Immature natural killer cell (primary cell): ENCODE measurements around the gene AAK1. TPM values are rescaled to one million over a fixed set of nuclear protein-coding genes. Genes with fewer than 3 reads are reported as not detected.
"Not testable (repeated sequence)": the region's sequence is repeated elsewhere in the genome, so short reads cannot be mapped to it uniquely, and the experiment has no call there.

Experiments used
- DNase-seq, 3 donors: peaks; one replicate each; pipeline ENCODE4 v3.0.0; 2022; ENCODE audit warnings: mixed read lengths in 1 of 3
- H3K27ac Mint-ChIP-seq, 6 donors: one replicate each; pipeline ENCODE4 v1.8.0; 2020; ENCODE audit warnings: mixed read lengths in 6 of 6, mild to moderate bottlenecking in 5 of 6, inconsistent platforms in 4 of 6, moderate library complexity in 3 of 6
- H3K27me3 Mint-ChIP-seq, 3 donors: one replicate each; pipeline ENCODE4 v1.8.0; 2020 to 2021; ENCODE audit warnings: low read depth in 3 of 3, mild to moderate bottlenecking in 3 of 3, mixed read lengths in 3 of 3, moderate library complexity in 3 of 3, inconsistent platforms in 1 of 3
- H3K36me3 Mint-ChIP-seq, 3 donors: one replicate each; pipeline ENCODE4 v1.8.0; 2020; ENCODE audit warnings: mixed read lengths in 3 of 3, inconsistent platforms in 2 of 3, mild to moderate bottlenecking in 2 of 3
- H3K4me1 Mint-ChIP-seq, 2 donors: one replicate each; pipeline ENCODE4 v1.8.0; 2020; ENCODE audit warnings: inconsistent platforms in 2 of 2, mild to moderate bottlenecking in 2 of 2, mixed read lengths in 2 of 2, moderate library complexity in 1 of 2
- H3K4me3 Mint-ChIP-seq, 5 donors: one replicate each; pipeline ENCODE4 v1.8.0; 2020; ENCODE audit warnings: mild to moderate bottlenecking in 5 of 5, mixed read lengths in 5 of 5, inconsistent platforms in 3 of 5, moderate library complexity in 3 of 5
- H3K9me3 Mint-ChIP-seq, 6 donors: one replicate each; pipeline ENCODE4 v1.8.0; 2020; ENCODE audit warnings: mild to moderate bottlenecking in 6 of 6, mixed read lengths in 6 of 6, inconsistent platforms in 4 of 6, moderate library complexity in 3 of 6
- polyA plus RNA-seq, 3 donors: library from polyadenylated mRNA; unstranded; fragments of 300-500 nt; fragmentation: Illumina TruSeq; gene quantifications; one replicate each; pipeline ENCODE4 v1.2.3, GENCODE V29; 2021

The AAK1 gene
- polyA plus RNA-seq, 3 donors from 2014 or later: 23.1 to 121 (median 38.2) TPM

DNA sequence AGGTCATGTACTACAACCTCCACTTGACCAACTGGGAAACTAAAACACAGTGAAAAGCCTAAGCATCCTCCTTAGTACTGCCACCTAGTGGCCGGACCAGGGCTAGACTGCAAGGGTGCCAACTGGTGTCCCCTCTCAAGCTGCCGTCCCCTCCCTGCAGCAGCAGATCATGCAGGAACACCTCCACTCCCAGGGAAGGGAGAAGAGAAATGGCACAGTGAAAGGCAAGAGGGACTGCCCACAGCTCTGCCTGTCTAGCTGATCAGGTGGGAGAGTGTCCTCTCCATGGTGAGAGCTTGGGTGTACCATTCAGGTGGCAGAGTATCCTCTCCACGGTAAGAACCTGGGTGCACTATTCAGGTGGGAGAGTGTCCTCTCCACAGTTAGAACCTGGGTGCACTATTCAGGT is 78.1 kb downstream of the AAK1 start:
- Mint-ChIP-seq H3K36me3 (no peaks in the 10 kb centered on the region), H3K27me3 (peaks cover 0 to 2% (median 0%) of the 10 kb centered on the region in 3 donors), H3K4me3 (peak overlapping the region in 3 of 5 donors; percentile 11 to 57 (median 14)), H3K4me1 (peaks cover 85 to 97% of the 10 kb centered on the region in 2 donors), H3K9me3 (no peaks in the 10 kb centered on the region), H3K27ac (peak overlapping the region; percentile 67 to 85 (median 84))
- peak; percentile 47 to 57 (median 54) for DNase-seq

DNA sequence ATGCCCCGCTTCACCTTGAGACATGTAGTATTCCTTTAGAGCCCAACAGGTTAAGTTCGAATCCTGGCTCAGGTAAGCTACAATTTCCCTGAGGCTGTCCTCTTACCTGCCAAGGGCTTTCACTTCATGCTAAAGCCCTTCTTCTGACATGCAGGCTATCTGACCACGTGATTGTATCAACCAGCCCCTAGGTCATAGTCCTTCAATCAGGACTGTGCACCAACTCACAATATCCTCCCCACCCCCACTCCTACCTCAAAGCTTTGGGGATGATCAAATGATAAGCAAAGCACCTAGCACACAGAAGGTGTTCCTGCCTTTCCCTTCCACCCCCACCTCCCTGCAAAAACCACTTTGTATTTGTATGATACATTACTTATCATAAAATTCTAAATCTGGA is 78.9 kb downstream of the AAK1 start:
- no peaks in the 10 kb centered on the region for H3K36me3 Mint-ChIP-seq
- no peak for DNase-seq
- H3K4me3 Mint-ChIP-seq: peak overlapping the region in 2 of 5 donors; percentile 40 to 46
- H3K27ac Mint-ChIP-seq: peak overlapping the region; percentile 67 to 85 (median 84)
- peaks cover 84 to 97% of the 10 kb centered on the region in 2 donors for H3K4me1 Mint-ChIP-seq
- H3K27me3 Mint-ChIP-seq: peaks cover 0 to 2% (median 0%) of the 10 kb centered on the region in 3 donors
- H3K9me3 Mint-ChIP-seq: no peaks in the 10 kb centered on the region

DNA sequence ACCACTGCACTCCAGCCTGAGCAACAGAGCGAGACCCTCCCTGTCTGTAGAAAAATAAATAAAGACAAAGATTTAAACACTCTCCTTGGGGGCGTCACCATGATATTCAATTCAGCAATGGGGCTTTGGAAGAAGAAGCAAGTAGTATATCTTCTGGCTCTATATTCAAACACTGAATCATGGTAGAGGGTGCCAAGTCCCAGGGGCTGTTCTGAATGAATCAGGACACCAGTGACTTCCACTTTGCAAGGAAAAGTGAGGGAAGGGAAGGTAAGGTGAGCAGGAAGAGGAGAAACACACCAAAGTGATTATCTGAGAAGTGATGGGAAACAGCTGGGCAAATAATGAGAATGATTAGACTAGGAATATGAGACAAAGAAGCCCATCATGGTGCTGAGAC is 80.5 kb downstream of the AAK1 start:
- peak overlapping the region; percentile 7 to 83 (median 66) for H3K27ac Mint-ChIP-seq
- H3K27me3 Mint-ChIP-seq: peaks cover 0 to 2% (median 0%) of the 10 kb centered on the region in 3 donors
- no peak for DNase-seq
- peaks cover 81 to 90% of the 10 kb centered on the region in 2 donors for H3K4me1 Mint-ChIP-seq
- H3K4me3 Mint-ChIP-seq: peak overlapping the region in 1 of 5 donors; percentile 21
- no peaks in the 10 kb centered on the region for H3K9me3 Mint-ChIP-seq
- H3K36me3 Mint-ChIP-seq: no peaks in the 10 kb centered on the region

DNA sequence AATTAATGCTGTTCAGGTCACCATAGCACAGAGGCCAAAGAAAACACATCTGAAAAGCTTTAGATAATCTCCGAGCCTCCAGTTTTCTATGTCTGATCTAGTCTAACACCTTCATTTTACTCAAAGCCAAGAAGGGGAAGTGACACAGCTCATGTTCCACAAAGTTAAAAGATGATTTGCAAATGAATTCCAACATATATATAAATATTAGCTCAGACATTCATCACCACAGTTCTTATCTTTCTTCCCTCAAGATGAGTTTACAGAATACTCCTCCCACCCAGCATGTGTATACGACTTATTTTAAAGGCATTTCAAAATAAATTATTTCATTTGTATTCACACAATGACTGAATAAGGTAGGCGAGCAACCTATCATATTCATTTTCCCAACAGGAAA is 82.4 kb downstream of the AAK1 start:
- Mint-ChIP-seq H3K9me3 (no peaks in the 10 kb centered on the region), H3K4me1 (peaks cover 75 to 86% of the 10 kb centered on the region in 2 donors), H3K27ac (no peak overlapping the region), H3K27me3 (no peaks in the 10 kb centered on the region), H3K4me3 (no peak overlapping the region), H3K36me3 (peaks cover 0 to 2% (median 0%) of the 10 kb centered on the region in 3 donors)
- no peak for DNase-seq

DNA sequence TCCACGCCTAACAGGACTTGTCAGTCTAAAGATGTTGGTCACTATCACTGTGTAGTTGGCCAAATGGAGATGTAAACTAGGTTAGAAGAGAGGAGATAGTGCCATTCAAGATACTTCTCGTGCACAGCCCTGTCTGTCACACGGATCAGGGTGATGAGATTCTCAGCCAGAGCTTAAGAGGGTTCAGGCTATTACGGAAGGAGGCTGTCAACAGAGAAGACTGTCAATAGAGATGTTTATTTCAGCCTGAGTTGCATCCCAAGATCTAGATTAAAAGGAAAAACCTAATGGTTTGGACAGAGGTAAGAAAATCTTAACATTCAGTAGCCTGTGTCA is 83.4 kb downstream of the AAK1 start:
- Mint-ChIP-seq H3K36me3 (peaks cover 0 to 5% (median 0%) of the 10 kb centered on the region in 3 donors), H3K27ac (peak overlapping the region in 3 of 6 donors; percentile 43 to 77 (median 67)), H3K9me3 (no peaks in the 10 kb centered on the region), H3K4me1 (peaks cover 71 to 86% of the 10 kb centered on the region in 2 donors), H3K4me3 (no peak overlapping the region), H3K27me3 (no peaks in the 10 kb centered on the region)
- no peak for DNase-seq

DNA sequence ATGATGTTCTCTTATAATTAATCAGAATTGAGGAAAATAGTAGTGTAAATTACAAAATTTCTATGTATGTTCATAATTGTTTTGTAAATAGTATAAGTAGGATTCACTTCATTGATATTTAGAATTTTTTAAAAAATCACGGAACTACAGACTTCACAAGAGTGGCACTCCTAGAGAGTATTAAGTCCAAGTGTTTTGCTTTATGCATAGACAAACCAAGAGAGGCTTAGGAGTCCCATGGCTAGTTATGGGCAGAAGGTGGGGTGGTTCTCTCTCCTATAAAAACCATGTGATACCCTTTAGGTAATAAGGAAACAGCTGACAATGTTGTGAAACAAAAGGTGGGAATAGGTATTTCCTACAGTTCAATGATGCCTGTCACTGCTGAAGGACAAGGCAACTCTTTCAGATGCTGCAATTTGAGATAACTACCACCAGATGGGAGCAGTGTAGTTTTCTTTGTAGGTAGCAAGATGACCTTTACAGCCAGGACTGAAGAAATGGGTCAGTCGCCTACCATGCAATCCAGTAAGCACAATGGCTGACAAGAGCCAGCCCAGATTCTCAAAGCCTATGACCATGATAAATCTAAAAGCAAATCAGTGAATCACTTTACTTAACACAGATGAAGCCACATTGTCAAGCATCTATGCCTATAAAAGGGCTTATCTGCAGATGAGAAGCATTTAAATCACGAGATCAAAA is 83.9 kb downstream of the AAK1 start:
- peak; percentile 27 to 42 (median 31) for DNase-seq
- Mint-ChIP-seq H3K27ac (peak overlapping the region in 4 of 6 donors; percentile 43 to 85 (median 72)), H3K27me3 (no peaks in the 10 kb centered on the region), H3K4me3 (no peak overlapping the region), H3K9me3 (no peaks in the 10 kb centered on the region), H3K36me3 (peaks cover 0 to 5% (median 0%) of the 10 kb centered on the region in 3 donors), H3K4me1 (peaks cover 71 to 86% of the 10 kb centered on the region in 2 donors)

DNA sequence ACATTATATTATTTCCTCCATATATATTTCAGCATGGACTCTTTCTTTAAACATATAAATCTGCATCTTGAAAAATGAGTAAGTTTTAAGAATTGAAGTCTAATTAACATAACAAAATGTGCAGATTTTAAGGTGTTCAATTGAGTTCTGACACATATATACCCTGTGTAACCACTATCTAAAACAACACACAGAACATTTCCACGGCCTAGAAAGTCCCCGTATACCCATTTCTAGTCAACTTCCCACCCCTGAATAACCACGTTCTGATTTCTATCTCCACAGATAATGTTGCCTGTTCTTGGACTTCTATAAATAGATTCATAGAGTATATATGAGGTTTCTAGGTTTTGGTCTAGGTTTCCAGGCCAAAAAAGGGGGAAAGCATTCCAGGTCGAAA is 87.5 kb downstream of the AAK1 start:
- peak overlapping the region in 5 of 6 donors; percentile 5 to 66 (median 23) for H3K27ac Mint-ChIP-seq
- H3K4me1 Mint-ChIP-seq: peaks cover 54 to 81% of the 10 kb centered on the region in 2 donors
- H3K36me3 Mint-ChIP-seq: peaks cover 0 to 5% (median 4%) of the 10 kb centered on the region in 3 donors
- H3K27me3 Mint-ChIP-seq: no peaks in the 10 kb centered on the region
- no peak overlapping the region for H3K4me3 Mint-ChIP-seq
- no peaks in the 10 kb centered on the region for H3K9me3 Mint-ChIP-seq
- no peak for DNase-seq

DNA sequence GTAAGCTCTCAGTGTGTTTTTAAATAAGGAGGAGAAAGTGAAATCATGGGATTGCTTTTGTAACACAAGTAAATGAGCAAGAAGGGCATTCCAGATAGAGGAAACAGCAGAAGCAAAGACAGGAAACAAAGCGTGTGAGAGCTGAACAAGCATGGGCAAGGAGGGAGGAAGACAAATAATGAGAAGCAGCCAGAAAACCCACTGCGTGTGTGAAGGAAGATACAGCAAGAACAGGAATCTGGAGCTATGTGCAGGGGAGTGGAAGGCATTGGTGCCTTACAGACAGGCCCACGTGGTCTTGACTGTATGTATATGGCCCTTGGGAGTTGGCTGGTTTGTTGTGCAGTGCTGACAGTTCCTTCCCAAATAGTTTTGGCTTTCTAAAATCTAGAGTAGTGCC is 88.6 kb downstream of the AAK1 start:
- Mint-ChIP-seq H3K36me3 (peaks cover 0 to 5% (median 4%) of the 10 kb centered on the region in 3 donors), H3K27ac (peak overlapping the region; percentile 5 to 77 (median 33)), H3K4me1 (peaks cover 55 to 78% of the 10 kb centered on the region in 2 donors), H3K9me3 (no peaks in the 10 kb centered on the region), H3K4me3 (peak overlapping the region in 1 of 5 donors; percentile 0), H3K27me3 (no peaks in the 10 kb centered on the region)
- DNase-seq: no peak

DNA sequence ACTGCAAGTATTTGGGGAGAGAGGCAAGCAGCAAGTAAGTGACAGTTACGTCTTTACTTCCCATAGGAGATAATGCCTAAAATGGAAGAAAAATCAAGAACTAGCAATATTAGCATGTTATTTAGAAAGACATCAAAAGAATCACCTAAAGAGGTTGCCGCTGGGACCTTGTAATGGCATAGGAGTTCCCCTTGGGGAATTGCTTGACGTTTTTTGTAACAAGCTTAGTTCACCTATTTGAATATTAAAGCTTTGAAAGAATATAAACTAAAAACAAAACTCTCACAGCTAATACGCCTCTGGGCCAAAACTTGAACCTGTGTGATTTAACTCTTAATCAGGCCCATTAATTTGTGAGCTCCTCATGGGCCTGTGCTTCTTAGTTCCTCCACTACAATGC is 89.0 kb downstream of the AAK1 start:
- H3K27me3 Mint-ChIP-seq: no peaks in the 10 kb centered on the region
- H3K4me3 Mint-ChIP-seq: peak overlapping the region in 1 of 5 donors; percentile 0
- no peaks in the 10 kb centered on the region for H3K9me3 Mint-ChIP-seq
- peaks cover 0 to 5% (median 4%) of the 10 kb centered on the region in 3 donors for H3K36me3 Mint-ChIP-seq
- no peak for DNase-seq
- H3K27ac Mint-ChIP-seq: peak overlapping the region; percentile 5 to 77 (median 38)
- H3K4me1 Mint-ChIP-seq: peaks cover 53 to 78% of the 10 kb centered on the region in 2 donors

DNA sequence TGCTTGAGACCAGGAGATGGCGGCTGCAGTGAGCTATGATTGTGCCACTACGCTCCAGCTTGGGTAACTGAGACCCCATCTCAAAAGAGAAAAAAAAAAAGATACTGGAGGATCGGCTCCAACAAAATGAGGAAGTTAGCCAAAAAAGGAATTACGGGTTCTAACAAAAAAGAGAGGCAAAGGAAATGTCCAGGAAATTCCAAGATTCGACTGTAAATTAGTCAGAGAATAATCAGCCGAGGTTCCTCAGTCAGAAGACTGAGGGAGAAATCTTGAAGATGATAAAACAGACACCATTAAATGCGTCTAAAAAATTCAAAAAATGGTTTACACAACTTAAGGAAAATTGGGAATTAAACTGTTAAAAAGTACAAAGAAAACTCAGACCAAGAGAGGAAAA is 89.5 kb downstream of the AAK1 start:
- no peaks in the 10 kb centered on the region for H3K9me3 Mint-ChIP-seq
- no peak for DNase-seq
- H3K27ac Mint-ChIP-seq: peak overlapping the region in 4 of 6 donors; percentile 10 to 66 (median 32)
- H3K4me1 Mint-ChIP-seq: peaks cover 51 to 78% of the 10 kb centered on the region in 2 donors
- H3K27me3 Mint-ChIP-seq: no peaks in the 10 kb centered on the region
- peaks cover 0 to 5% (median 4%) of the 10 kb centered on the region in 3 donors for H3K36me3 Mint-ChIP-seq
- no peak overlapping the region for H3K4me3 Mint-ChIP-seq

DNA sequence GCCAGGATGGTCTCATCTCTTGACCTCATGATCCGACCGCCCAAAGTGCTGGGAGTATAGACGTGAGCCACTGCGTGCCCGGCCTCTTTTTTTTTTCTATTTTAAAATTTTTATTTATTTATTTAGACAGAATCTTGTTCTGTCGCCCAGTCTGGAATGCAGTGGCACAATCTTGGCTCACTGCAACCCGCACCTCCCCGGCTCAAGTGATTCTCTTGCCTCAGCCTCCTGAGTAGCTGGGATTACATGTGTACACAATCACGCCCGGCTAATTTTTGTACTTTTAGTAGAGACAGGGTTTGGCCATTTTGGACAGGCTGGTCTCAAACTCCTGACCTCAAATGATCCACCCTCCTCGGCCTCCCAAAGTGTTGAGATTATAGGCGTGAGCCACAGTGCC is 93.0 kb downstream of the AAK1 start:
- H3K9me3 Mint-ChIP-seq, H3K4me3 Mint-ChIP-seq, H3K27me3 Mint-ChIP-seq, H3K36me3 Mint-ChIP-seq, DNase-seq: not testable (repeated sequence)
- peaks cover 56 to 86% of the 10 kb centered on the region in 2 donors for H3K4me1 Mint-ChIP-seq
- peak overlapping the region in 2 of 6 donors; percentile 19 to 20 for H3K27ac Mint-ChIP-seq

DNA sequence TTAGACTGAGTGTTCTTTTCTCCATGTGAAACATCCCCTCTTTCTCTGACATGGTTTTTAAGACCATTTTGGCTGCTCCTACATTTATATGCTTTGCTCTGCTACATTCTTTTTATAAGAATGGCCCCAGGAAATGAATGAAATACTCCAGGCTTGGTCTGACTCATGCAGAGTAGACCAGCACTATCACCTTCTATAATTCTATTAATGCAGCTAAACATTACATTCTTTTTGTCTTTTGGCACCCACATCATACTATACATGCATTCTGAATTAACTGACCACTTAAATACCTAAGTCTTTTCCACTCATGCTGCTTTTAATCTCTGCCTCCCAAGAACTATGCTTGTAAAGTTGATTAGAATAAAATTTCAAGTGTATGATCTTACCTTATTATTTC is 94.1 kb downstream of the AAK1 start:
- Mint-ChIP-seq H3K9me3 (no peaks in the 10 kb centered on the region), H3K27me3 (no peaks in the 10 kb centered on the region), H3K4me3 (no peak overlapping the region), H3K4me1 (peaks cover 56 to 86% of the 10 kb centered on the region in 2 donors), H3K36me3 (peaks cover 0 to 4% (median 0%) of the 10 kb centered on the region in 3 donors), H3K27ac (peak overlapping the region in 3 of 6 donors; percentile 1 to 54 (median 19))
- no peak for DNase-seq

DNA sequence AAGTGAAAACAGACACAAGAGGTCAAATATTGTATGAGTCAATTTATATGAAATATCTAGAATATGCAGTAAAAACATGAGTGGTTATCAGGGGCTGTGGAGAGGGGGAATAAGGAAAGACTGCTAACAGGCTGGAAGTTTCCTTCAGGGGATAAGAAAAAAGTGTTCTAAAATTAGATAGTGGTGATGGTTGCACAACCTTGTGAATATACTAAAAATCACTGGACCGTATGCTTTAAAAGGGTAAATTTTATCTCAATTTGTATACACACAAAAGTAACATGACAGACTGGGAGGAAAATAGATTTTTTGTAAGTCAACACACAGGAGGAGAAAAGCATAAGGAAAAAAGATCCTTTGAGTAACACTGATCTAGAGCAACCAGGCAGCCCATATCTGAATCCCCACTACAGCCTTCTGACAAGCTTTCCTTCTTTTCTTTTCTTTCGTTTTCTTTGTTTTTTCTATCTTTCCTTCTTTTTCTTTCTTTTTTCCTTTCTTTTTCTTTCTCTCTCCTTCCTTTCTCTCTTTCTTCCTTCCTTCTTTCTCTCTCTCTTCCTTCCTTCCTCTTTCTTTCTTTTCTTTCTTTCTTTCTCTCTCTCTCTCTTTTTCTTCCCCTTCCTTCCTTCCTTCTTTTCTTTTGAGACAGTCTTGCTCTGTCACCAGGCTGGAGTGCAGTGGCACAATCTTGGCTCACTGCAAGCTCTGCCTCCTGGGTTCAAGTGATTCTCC is 95.4 kb downstream of the AAK1 start:
- Mint-ChIP-seq H3K27me3 (peaks cover 0 to 3% (median 0%) of the 10 kb centered on the region in 3 donors), H3K4me3 (no peak overlapping the region), H3K4me1 (peaks cover 55 to 80% of the 10 kb centered on the region in 2 donors), H3K27ac (peak overlapping the region in 4 of 6 donors; percentile 11 to 60 (median 28)), H3K9me3 (no peaks in the 10 kb centered on the region), H3K36me3 (no peaks in the 10 kb centered on the region)
- DNase-seq: no peak

DNA sequence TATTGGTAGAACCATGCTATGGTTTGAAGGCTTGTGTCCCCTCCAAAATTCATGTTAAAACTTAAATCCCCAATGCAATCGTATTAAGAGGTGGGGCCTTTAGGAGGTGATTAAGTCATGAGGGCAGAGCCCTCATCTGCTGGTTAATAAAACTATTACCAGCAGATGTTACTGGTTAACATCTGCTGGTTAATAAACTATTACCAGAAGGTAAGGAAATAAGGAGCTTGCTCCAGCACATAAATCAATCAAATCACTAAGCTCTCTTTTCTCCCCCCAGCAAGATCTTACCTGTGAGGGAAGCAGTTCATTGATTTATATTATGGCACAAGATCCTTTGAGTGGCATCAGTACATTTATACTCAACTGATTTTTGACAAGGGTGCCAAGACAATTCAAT is 96.9 kb downstream of the AAK1 start:
- H3K4me3 Mint-ChIP-seq: no peak overlapping the region
- peak overlapping the region in 1 of 6 donors; percentile 9 for H3K27ac Mint-ChIP-seq
- peaks cover 49 to 68% of the 10 kb centered on the region in 2 donors for H3K4me1 Mint-ChIP-seq
- no peak for DNase-seq
- peaks cover 0 to 3% (median 0%) of the 10 kb centered on the region in 3 donors for H3K27me3 Mint-ChIP-seq
- no peaks in the 10 kb centered on the region for H3K36me3 Mint-ChIP-seq
- H3K9me3 Mint-ChIP-seq: no peaks in the 10 kb centered on the region
